GM23248 (cell line): ENCODE results near the gene DHRS3. TPM values are rescaled to one million over a fixed set of nuclear protein-coding genes. Genes with fewer than 3 reads are reported as not detected.

Experiments
- DNase-seq: peaks from one replicate; pipeline ENCODE4 v3.0.0-alpha.2; 2015
- H2AFZ ChIP-seq: fragments of 200-600 bp; sonication (generic); 2 replicates; pipeline ENCODE4 v1.6.1; 2016; ENCODE audit warnings: antibody characterized with exemption
- H3F3A ChIP-seq: fragments of 200-600 bp; sonication (generic); 2 replicates; pipeline ENCODE4 v1.6.1; 2016; ENCODE audit warnings: mild to moderate bottlenecking, antibody characterized with exemption, mixed run types; ENCODE audit not compliant: insufficient read depth
- H3K27ac ChIP-seq: fragments of 200-600 bp; sonication (generic); 2 replicates; pipeline ENCODE4 v1.5.1; 2016; ENCODE audit warnings: mild to moderate bottlenecking
- H3K27me3 ChIP-seq: fragments of 200-600 bp; sonication (generic); replicated peaks from 2 replicates; pipeline ENCODE4 v1.6.1; 2016; ENCODE audit warnings: mild to moderate bottlenecking; ENCODE audit not compliant: insufficient read depth
- H3K36me3 ChIP-seq: fragments of 200-600 bp; sonication (generic); 2 replicates; pipeline ENCODE4 v1.6.1; 2016; ENCODE audit warnings: low read depth, mild to moderate bottlenecking
- H3K4me1 ChIP-seq: fragments of 200-600 bp; sonication (generic); 2 replicates; pipeline ENCODE4 v1.6.1; 2016; ENCODE audit warnings: mild to moderate bottlenecking; ENCODE audit not compliant: insufficient read depth
- H3K4me2 ChIP-seq: fragments of 200-600 bp; sonication (generic); one replicate; pipeline ENCODE4 v1.6.1; 2016; ENCODE audit warnings: mild to moderate bottlenecking; ENCODE audit not compliant: unreplicated experiment
- H3K4me3 ChIP-seq: fragments of 200-600 bp; sonication (generic); 2 replicates; pipeline ENCODE4 v1.5.1; 2016; ENCODE audit warnings: mild to moderate bottlenecking
- H3K79me2 ChIP-seq: fragments of 200-600 bp; sonication (generic); 2 replicates; pipeline ENCODE4 v1.6.1; 2016; ENCODE audit warnings: mild to moderate bottlenecking; ENCODE audit not compliant: insufficient read depth
- H3K9ac ChIP-seq: fragments of 200-600 bp; sonication (generic); 2 replicates; pipeline ENCODE4 v1.6.1; 2016; ENCODE audit warnings: mild to moderate bottlenecking
- H3K9me2 ChIP-seq: fragments of 200-600 bp; sonication (generic); 2 replicates; pipeline ENCODE4 v1.6.1; 2016; ENCODE audit warnings: mixed run types, mild to moderate bottlenecking, moderate library complexity; ENCODE audit not compliant: insufficient read depth
- H3K9me3 ChIP-seq: fragments of 200-600 bp; sonication (generic); one replicate; pipeline ENCODE4 v1.6.1; 2017; ENCODE audit warnings: low read depth
- H4K20me1 ChIP-seq: fragments of 200-600 bp; sonication (generic); 2 replicates; pipeline ENCODE4 v1.6.0; 2016; ENCODE audit not compliant: insufficient read depth
- EZH2 ChIP-seq: fragments of 200-600 bp; sonication (generic); IDR thresholded peaks from 2 replicates; pipeline ENCODE4 v1.6.1; 2018; ENCODE audit warnings: antibody characterized with exemption, mild to moderate bottlenecking; ENCODE audit not compliant: insufficient read depth, poor library complexity, severe bottlenecking
- EZH2phosphoT487 ChIP-seq: fragments of 200-600 bp; sonication (generic); IDR thresholded peaks from 2 replicates; pipeline ENCODE4 v1.6.1; 2018; ENCODE audit warnings: antibody characterized with exemption, moderate library complexity, mild to moderate bottlenecking, low read depth; ENCODE audit not compliant: insufficient read depth
- WGBS, 2 experiments: methylation state at CpG; one replicate each; pipeline ENCODE4 v1.1.6; 2015 to 2017; ENCODE audit warnings: low lambda C conversion rate in 2 of 2, low coverage in 1 of 2; ENCODE audit errors: missing lambda C conversion rate in 2 of 2; 5-methylcytosine and 5-hydroxymethylcytosine counted together
- in situ Hi-C: fragments of 300-500 bp; cut with MboI; formaldehyde crosslinking; loops from 2 replicates; pipeline ENCODE4 v1.15.0; 2020
- polyA plus RNA-seq: library from polyadenylated mRNA; unstranded; fragments of >200 nt; fragmentation: Nextera tagmentation; extraction: Ambion mirVana; gene quantifications from 2 replicates; pipeline ENCODE4 v1.2.1, GENCODE V29; 2016
- total RNA-seq: library from RNA; depleted of rRNA; stranded (reverse); fragments of >200 nt; shearing (Covaris generic); gene quantifications from 2 replicates; pipeline ENCODE4 v1.2.3, GENCODE V29; 2014

DHRS3 gene
- total and polyA plus RNA-seq, 2 experiments from 2014 or later: 55.2 to 120 TPM

- no peak for DNase-seq
- Histone ChIP-seq H3F3A (0 out of 2 replicates have a peak, but pooled peaks cover 3% of the 10 kb centered on the region), H3K9me2 (no peaks in the 10 kb centered on the region), H3K79me2 (peaks cover 21% of the 10 kb centered on the region), H3K9me3 (no peaks in the 10 kb centered on the region), H3K27ac (no peak overlapping the region), H3K36me3 (no peaks in the 10 kb centered on the region), H3K4me1 (peaks cover 29% of the 10 kb centered on the region), H2AFZ (no peak overlapping the region), H3K27me3 (no peaks in the 10 kb centered on the region), H3K4me3 (no peak overlapping the region), H4K20me1 (no peaks in the 10 kb centered on the region), H3K9ac (no peak overlapping the region), H3K4me2 (no peak overlapping the region)
- in situ Hi-C loops: no loop called here
- TF ChIP-seq EZH2: no peak
- TF ChIP-seq EZH2phosphoT487: no peak
- 96 to 97% methylated on average over 13 of the region's 13 CpGs for WGBS, 2 experiments
Measured at GRCh38 chr1:12601700-12602658, 16.0 kb downstream of the DHRS3 start.

- 75 to 81% methylated on average over 8 to 9 of the region's 9 CpGs for WGBS, 2 experiments
- Histone ChIP-seq H3K79me2 (peaks cover 15% of the 10 kb centered on the region), H3F3A (0 out of 2 replicates have a peak, but pooled peaks cover 3% of the 10 kb centered on the region), H3K9me3 (no peaks in the 10 kb centered on the region), H3K36me3 (no peaks in the 10 kb centered on the region), H4K20me1 (no peaks in the 10 kb centered on the region), H3K4me3 (no peak overlapping the region), H3K4me2 (no peak overlapping the region), H3K4me1 (peaks cover 33% of the 10 kb centered on the region), H3K27ac (no peak overlapping the region), H3K27me3 (no peaks in the 10 kb centered on the region), H3K9ac (no peak overlapping the region), H3K9me2 (no peaks in the 10 kb centered on the region), H2AFZ (no peak overlapping the region)
- TF ChIP-seq EZH2phosphoT487 (no peak), EZH2 (no peak)
- DNase-seq: peak; percentile 36
- in situ Hi-C loops: no loop called here
Measured at GRCh38 chr1:12600880-12601633, 17.0 kb downstream of the DHRS3 start.

GRCh38 chr1:12600335-12600734 lies 17.7 kb downstream of the DHRS3 start:
- Histone ChIP-seq H3K36me3 (no peaks in the 10 kb centered on the region), H3K4me3 (no peak overlapping the region), H3K27ac (no peak overlapping the region), H3F3A (0 out of 2 replicates have a peak, but pooled peaks cover 3% of the 10 kb centered on the region), H3K27me3 (no peaks in the 10 kb centered on the region), H3K9ac (no peak overlapping the region), H3K4me1 (peaks cover 33% of the 10 kb centered on the region), H4K20me1 (no peaks in the 10 kb centered on the region), H3K9me2 (no peaks in the 10 kb centered on the region), H3K4me2 (no peak overlapping the region), H3K9me3 (no peaks in the 10 kb centered on the region), H3K79me2 (peaks cover 13% of the 10 kb centered on the region), H2AFZ (no peak overlapping the region)
- TF ChIP-seq EZH2 (no peak), EZH2phosphoT487 (no peak)
- WGBS, 2 experiments: 57 to 63% methylated on average over 6 to 7 of the region's 7 CpGs
- in situ Hi-C loops: no loop called here
- no peak for DNase-seq

GRCh38 chr1:12599657-12600056 lies 18.4 kb downstream of the DHRS3 start:
- Histone ChIP-seq H3K4me1 (peaks cover 34% of the 10 kb centered on the region), H3K9me2 (no peaks in the 10 kb centered on the region), H2AFZ (no peak overlapping the region), H3K9me3 (no peaks in the 10 kb centered on the region), H3K9ac (no peak overlapping the region), H3F3A (0 out of 2 replicates have a peak, but pooled peaks cover 6% of the 10 kb centered on the region), H3K4me2 (no peak overlapping the region), H3K36me3 (no peaks in the 10 kb centered on the region), H4K20me1 (no peaks in the 10 kb centered on the region), H3K4me3 (no peak overlapping the region), H3K27ac (no peak overlapping the region), H3K79me2 (0 out of 2 replicates have a peak, but pooled peaks cover 7% of the 10 kb centered on the region), H3K27me3 (no peaks in the 10 kb centered on the region)
- in situ Hi-C loops: no loop called here
- no peak for TF ChIP-seq EZH2
- TF ChIP-seq EZH2phosphoT487: no peak
- DNase-seq: no peak
- 80 to 84% methylated on average over 5 of the region's 5 CpGs for WGBS, 2 experiments
